ENCODE measurements around the gene CALHM3.

DNA sequence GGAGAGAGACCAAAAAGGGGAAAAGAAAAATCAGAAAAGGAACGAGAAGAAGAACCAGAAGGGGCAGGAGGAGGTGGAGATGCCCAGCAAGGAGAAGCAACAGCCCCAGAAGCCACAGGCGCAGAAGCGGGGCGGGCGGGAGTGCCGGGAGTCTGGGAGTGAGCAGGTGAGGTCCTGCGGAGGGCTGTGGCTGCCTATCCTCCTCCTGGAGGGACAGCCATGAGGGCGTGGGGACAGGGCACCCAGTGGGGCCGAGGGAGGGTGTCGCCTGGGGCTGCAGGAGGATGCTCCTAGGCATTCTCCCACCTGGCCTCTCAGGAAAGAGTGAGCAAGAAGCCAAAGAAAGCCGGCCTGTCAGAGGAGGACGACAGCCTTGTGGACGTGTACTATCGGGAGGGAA lies 38.6 kb downstream of the CALHM3 start:
- TF ChIP-seq EZH2phosphoT487 (IDR thresholded peaks at IDR 0.05; ENCODE audit: unreplicated experiment) (no peak), EZH2 (IDR thresholded peaks at IDR 0.05; ENCODE audit: low read depth, unreplicated experiment) (no peak), POLR2AphosphoS5 (IDR thresholded peaks at IDR 0.05; ENCODE audit: low read depth) (no peak), CREB1 (CRISPR knock-in tag; IDR thresholded peaks at IDR 0.05; ENCODE audit: low read depth) (no peak), ZNF331 (CRISPR knock-in tag; IDR thresholded peaks at IDR 0.05; ENCODE audit: low read depth) (no peak), ZNF114 (CRISPR knock-in tag; IDR thresholded peaks at IDR 0.05) (no peak), STAT1 (IDR thresholded peaks at IDR 0.05; ENCODE audit: unreplicated experiment) (no peak), NANOG (IDR thresholded peaks at IDR 0.05; ENCODE audit: borderline replicate concordance) (no peak)
- TF ChIP-seq, protein P1, sequence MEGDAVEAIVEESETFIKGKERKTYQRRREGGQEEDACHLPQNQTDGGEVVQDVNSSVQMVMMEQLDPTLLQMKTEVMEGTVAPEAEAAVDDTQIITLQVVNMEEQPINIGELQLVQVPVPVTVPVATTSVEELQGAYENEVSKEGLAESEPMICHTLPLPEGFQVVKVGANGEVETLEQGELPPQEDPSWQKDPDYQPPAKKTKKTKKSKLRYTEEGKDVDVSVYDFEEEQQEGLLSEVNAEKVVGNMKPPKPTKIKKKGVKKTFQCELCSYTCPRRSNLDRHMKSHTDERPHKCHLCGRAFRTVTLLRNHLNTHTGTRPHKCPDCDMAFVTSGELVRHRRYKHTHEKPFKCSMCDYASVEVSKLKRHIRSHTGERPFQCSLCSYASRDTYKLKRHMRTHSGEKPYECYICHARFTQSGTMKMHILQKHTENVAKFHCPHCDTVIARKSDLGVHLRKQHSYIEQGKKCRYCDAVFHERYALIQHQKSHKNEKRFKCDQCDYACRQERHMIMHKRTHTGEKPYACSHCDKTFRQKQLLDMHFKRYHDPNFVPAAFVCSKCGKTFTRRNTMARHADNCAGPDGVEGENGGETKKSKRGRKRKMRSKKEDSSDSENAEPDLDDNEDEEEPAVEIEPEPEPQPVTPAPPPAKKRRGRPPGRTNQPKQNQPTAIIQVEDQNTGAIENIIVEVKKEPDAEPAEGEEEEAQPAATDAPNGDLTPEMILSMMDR (conservative IDR thresholded peaks at IDR 0.05; ENCODE audit: low read depth in 2 of 2): no peak
- TF ChIP-seq, protein P2, sequence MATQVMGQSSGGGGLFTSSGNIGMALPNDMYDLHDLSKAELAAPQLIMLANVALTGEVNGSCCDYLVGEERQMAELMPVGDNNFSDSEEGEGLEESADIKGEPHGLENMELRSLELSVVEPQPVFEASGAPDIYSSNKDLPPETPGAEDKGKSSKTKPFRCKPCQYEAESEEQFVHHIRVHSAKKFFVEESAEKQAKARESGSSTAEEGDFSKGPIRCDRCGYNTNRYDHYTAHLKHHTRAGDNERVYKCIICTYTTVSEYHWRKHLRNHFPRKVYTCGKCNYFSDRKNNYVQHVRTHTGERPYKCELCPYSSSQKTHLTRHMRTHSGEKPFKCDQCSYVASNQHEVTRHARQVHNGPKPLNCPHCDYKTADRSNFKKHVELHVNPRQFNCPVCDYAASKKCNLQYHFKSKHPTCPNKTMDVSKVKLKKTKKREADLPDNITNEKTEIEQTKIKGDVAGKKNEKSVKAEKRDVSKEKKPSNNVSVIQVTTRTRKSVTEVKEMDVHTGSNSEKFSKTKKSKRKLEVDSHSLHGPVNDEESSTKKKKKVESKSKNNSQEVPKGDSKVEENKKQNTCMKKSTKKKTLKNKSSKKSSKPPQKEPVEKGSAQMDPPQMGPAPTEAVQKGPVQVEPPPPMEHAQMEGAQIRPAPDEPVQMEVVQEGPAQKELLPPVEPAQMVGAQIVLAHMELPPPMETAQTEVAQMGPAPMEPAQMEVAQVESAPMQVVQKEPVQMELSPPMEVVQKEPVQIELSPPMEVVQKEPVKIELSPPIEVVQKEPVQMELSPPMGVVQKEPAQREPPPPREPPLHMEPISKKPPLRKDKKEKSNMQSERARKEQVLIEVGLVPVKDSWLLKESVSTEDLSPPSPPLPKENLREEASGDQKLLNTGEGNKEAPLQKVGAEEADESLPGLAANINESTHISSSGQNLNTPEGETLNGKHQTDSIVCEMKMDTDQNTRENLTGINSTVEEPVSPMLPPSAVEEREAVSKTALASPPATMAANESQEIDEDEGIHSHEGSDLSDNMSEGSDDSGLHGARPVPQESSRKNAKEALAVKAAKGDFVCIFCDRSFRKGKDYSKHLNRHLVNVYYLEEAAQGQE (IDR thresholded peaks at IDR 0.05; ENCODE audit: unreplicated experiment): no peak
- TF ChIP-seq, protein P3, sequence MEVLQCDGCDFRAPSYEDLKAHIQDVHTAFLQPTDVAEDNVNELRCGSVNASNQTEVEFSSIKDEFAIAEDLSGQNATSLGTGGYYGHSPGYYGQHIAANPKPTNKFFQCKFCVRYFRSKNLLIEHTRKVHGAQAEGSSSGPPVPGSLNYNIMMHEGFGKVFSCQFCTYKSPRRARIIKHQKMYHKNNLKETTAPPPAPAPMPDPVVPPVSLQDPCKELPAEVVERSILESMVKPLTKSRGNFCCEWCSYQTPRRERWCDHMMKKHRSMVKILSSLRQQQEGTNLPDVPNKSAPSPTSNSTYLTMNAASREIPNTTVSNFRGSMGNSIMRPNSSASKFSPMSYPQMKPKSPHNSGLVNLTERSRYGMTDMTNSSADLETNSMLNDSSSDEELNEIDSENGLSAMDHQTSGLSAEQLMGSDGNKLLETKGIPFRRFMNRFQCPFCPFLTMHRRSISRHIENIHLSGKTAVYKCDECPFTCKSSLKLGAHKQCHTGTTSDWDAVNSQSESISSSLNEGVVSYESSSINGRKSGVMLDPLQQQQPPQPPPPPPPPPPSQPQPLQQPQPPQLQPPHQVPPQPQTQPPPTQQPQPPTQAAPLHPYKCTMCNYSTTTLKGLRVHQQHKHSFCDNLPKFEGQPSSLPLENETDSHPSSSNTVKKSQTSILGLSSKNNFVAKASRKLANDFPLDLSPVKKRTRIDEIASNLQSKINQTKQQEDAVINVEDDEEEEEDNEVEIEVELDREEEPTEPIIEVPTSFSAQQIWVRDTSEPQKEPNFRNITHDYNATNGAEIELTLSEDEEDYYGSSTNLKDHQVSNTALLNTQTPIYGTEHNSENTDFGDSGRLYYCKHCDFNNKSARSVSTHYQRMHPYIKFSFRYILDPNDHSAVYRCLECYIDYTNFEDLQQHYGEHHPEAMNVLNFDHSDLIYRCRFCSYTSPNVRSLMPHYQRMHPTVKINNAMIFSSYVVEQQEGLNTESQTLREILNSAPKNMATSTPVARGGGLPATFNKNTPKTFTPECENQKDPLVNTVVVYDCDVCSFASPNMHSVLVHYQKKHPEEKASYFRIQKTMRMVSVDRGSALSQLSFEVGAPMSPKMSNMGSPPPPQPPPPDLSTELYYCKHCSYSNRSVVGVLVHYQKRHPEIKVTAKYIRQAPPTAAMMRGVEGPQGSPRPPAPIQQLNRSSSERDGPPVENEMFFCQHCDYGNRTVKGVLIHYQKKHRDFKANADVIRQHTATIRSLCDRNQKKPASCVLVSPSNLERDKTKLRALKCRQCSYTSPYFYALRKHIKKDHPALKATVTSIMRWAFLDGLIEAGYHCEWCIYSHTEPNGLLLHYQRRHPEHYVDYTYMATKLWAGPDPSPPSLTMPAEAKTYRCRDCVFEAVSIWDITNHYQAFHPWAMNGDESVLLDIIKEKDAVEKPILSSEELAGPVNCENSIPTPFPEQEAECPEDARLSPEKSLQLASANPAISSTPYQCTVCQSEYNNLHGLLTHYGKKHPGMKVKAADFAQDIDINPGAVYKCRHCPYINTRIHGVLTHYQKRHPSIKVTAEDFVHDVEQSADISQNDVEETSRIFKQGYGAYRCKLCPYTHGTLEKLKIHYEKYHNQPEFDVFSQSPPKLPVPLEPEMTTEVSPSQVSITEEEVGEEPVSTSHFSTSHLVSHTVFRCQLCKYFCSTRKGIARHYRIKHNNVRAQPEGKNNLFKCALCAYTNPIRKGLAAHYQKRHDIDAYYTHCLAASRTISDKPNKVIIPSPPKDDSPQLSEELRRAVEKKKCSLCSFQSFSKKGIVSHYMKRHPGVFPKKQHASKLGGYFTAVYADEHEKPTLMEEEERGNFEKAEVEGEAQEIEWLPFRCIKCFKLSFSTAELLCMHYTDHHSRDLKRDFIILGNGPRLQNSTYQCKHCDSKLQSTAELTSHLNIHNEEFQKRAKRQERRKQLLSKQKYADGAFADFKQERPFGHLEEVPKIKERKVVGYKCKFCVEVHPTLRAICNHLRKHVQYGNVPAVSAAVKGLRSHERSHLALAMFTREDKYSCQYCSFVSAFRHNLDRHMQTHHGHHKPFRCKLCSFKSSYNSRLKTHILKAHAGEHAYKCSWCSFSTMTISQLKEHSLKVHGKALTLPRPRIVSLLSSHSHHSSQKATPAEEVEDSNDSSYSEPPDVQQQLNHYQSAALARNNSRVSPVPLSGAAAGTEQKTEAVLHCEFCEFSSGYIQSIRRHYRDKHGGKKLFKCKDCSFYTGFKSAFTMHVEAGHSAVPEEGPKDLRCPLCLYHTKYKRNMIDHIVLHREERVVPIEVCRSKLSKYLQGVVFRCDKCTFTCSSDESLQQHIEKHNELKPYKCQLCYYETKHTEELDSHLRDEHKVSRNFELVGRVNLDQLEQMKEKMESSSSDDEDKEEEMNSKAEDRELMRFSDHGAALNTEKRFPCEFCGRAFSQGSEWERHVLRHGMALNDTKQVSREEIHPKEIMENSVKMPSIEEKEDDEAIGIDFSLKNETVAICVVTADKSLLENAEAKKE (CRISPR knock-in tag; IDR thresholded peaks at IDR 0.05): no peak
- TF ChIP-seq, protein P4, sequence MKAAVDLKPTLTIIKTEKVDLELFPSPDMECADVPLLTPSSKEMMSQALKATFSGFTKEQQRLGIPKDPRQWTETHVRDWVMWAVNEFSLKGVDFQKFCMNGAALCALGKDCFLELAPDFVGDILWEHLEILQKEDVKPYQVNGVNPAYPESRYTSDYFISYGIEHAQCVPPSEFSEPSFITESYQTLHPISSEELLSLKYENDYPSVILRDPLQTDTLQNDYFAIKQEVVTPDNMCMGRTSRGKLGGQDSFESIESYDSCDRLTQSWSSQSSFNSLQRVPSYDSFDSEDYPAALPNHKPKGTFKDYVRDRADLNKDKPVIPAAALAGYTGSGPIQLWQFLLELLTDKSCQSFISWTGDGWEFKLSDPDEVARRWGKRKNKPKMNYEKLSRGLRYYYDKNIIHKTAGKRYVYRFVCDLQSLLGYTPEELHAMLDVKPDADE (IDR thresholded peaks at IDR 0.05): no peak

All from GM23338 (cell line).